Measurements from ENCODE around the gene FADS1. TPM values are rescaled to one million over a fixed set of nuclear protein-coding genes. Genes with fewer than 3 reads are reported as not detected.

The FADS1 gene
- total RNA-seq, 2 donors from 2014 or later: 3.2 to 5.1 TPM

GRCh38 chr11:61782841-61783240 is 34.0 kb downstream of the FADS1 start:
- intact Hi-C loops (cut with DNase I, micrococcal nuclease): no loop called here

GRCh38 chr11:61782299-61782698 is 34.5 kb downstream of the FADS1 start:
- DNase-seq: no peak
- intact Hi-C loops (cut with DNase I, micrococcal nuclease): no loop called here

More at GRCh38 chr11:61782841-61783240, 34.0 kb downstream of the FADS1 start:
- ATAC-seq: no peak
- no peak for DNase-seq

DNA sequence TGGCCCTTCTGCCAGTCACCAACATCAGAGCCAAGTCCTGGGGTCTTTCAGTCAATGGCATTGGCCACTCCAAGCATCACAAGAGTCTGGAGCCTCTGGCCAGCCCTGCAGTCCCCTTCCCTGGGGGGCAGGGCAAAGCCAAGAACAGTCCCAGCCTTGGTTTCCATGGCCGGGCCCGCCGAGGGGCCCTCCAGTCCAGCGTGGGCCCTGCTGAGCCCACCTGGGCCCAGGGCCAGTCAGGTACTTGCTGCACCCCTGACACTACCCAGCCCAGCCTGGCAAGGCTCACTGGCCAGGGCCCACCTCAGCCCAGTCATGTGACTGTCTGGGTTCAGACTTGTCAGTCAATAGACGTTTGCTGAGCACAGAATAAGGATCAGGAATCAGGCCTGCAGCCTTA is 35.2 kb downstream of the FADS1 start:
- DNase-seq (no peak), ATAC-seq (no peak)
- intact Hi-C loops (cut with DNase I, micrococcal nuclease): no loop called here

More at GRCh38 chr11:61782299-61782698, 34.5 kb downstream of the FADS1 start:
- no peak for ATAC-seq

DNA sequence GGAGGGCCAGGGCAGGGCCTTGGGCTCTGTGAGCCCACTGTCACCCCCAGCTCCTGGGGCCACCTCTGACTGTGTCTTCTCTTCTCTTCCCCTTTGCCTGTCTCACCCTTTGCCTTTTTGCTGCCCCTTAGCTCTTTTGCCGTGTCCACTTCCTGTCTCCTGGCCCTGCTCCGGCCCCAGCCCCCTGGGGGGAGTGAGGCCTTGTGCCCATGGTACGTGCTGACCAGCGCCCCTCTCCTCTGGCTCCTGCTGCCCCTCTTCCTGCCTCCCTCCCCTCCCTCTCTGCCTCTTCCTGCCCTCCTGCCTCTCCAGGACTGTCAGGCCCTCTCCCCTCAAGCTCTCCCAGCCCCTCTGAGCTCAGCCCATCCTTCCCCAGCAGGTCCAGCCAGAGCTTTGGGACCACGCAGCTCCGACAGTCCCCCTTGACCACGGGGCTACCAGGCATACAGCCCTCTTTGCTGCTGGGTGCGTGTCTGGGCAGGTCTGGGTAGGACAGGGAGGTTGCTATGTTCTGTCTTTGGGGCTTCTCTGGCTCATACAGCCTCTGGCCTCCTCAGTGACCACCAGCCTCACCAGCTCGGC is 36.1 kb downstream of the FADS1 start:
- ATAC-seq: no peak
- intact Hi-C loops (cut with DNase I, micrococcal nuclease): no loop called here
- no peak for DNase-seq

DNA sequence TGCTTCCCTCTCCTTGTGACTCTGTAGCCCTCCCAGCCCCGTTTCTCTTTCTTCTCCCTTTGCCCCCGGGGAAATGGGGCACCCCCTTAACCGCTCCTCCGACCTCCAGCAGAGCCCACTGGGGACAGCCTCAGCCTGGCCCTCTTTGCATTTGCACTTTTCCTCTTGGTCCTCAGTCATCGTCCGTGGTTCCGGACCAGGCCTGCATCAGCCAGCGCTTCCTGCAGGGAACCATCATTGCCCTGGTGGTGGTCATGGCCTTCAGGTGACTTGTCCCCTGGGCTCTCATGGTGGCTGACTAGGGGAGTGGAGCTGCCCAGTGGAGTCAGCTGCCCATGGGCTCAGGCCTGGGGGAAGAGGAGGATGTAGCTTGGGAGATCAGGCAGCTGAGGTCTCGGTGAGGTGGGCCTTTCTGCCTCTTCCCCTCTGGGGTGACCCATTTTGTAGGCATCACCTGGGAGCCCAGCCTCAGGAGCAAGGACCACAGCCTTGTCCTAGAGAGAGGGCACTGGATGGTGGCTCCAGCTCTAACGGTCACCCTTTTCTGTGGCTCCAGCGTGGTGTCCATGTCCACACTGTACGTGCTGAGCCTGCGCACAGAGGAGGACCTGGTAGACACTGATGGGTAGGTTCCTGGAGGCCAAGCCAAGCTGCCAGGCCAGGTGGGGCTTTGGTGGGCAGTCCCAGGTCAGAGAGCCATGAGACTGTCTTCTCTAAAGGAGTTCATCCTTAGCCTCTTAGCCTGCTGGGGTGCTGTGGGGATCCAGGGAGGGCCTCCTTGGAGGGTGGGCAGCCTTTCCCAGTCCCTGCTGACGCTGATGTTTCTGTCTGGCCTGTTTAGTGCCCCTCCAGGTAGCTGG is 36.9 kb downstream of the FADS1 start:
- intact Hi-C loops (cut with DNase I, micrococcal nuclease): no loop called here
- DNase-seq (no peak), ATAC-seq (no peak)

DNA sequence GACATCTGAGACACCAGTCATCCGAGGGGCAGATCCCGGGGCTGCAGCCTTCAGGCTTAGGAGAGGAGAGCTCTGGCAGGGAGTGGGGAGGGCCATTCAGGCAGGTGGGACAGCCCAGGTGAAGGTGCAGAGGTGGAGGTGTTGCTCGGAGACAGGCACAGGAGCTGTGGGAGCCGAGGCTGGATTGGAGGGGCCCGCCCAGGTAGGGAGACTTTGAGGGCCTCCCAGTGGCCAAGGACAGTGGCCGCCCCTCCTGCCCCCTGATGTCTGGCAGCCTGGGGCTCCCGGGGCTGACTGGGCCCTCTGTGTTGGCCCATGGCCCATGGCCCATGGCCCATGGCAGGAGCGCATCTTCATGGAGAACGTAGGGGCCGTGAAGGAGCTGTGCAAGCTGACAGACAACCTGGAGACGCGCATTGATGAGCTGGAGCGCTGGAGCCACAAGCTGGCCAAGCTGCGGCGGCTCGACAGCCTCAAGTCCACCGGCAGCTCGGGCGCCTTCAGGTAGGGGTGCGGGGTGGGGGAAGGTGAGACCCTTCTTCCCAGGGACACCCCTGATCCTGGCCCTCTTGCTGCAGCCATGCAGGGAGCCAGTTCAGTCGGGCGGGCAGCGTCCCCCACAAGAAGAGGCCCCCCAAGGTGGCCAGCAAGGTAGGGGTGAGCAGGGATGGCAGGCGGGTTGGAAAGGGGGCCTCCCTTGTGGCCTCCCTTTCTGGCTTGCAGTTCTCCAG is 37.7 kb downstream of the FADS1 start:
- no peak for DNase-seq
- intact Hi-C loops (cut with DNase I, micrococcal nuclease): no loop called here
- no peak for ATAC-seq

DNA sequence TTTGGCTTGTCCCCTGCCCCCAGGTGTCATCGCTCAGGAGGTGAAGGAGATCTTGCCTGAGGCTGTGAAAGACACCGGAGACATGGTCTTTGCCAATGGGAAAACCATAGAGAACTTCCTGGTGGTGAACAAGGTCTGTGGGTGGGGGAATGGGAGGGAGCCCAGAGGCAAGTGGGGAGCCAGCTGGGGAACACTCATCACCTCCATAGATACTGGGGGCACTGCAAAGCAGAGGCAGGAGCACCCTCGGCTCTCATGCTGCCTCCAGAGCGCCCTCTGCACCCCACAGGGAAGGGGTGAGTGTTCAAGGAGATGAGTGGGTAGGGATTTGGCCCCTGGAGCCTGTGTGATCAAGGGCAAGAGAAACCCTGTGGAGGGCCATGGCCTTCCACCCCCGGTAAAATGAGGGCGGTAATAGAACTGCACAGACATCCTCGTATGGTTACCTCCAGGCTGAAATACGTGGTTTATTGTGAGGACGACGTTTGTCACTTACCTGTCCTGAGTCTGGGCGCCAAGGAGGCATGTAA is 38.4 kb downstream of the FADS1 start:
- ATAC-seq: no peak
- intact Hi-C loops (cut with DNase I, micrococcal nuclease): no loop called here
- no peak for DNase-seq

DNA sequence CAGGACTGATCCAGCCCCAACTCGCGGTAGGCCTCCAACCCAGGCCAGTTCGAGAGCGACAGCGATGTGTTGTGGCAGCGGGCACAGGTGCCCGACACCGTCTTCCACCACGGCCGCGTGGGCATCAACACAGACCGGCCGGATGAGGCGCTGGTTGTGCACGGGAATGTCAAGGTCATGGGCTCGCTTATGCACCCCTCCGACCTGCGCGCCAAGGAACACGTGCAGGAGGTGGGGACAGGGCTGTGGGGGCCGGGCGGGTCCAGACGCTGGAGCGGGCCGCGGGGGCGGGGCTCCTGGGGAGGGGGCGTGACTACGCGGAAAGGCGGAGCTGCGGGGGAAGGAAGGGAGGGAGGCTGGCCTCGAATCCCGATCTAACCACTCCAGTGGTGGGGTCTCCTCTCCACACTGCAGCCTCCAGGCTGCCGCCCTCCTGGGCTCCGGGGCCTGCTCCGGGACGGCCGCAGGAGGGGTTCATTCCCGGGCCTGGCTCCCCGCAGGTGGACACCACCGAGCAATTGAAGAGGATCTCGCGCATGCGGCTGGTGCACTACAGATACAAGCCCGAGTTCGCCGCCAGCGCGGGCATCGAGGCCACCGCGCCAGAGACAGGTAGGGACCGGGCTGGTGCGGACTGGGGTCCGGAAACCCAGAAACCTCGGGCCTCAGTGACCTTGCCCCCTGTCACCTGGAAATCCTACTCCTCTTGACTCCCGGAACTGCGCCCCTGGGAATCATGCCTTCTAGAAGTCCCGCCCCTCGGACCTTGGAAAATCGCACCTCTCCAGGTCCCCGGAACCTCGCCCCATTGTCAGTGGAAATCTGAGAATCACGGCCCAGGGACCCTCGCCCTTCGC is 39.3 kb downstream of the FADS1 start:
- peak in 1 of 2 donors; percentile 47 for DNase-seq
- ATAC-seq: peak; percentile 44
- intact Hi-C loops (cut with DNase I, micrococcal nuclease): no loop called here

GRCh38 chr11:61776561-61777075 is 40.2 kb downstream of the FADS1 start:
- DNase-seq: peak; percentile 54 to 79
- intact Hi-C loops (cut with DNase I, micrococcal nuclease): no loop called here

DNA sequence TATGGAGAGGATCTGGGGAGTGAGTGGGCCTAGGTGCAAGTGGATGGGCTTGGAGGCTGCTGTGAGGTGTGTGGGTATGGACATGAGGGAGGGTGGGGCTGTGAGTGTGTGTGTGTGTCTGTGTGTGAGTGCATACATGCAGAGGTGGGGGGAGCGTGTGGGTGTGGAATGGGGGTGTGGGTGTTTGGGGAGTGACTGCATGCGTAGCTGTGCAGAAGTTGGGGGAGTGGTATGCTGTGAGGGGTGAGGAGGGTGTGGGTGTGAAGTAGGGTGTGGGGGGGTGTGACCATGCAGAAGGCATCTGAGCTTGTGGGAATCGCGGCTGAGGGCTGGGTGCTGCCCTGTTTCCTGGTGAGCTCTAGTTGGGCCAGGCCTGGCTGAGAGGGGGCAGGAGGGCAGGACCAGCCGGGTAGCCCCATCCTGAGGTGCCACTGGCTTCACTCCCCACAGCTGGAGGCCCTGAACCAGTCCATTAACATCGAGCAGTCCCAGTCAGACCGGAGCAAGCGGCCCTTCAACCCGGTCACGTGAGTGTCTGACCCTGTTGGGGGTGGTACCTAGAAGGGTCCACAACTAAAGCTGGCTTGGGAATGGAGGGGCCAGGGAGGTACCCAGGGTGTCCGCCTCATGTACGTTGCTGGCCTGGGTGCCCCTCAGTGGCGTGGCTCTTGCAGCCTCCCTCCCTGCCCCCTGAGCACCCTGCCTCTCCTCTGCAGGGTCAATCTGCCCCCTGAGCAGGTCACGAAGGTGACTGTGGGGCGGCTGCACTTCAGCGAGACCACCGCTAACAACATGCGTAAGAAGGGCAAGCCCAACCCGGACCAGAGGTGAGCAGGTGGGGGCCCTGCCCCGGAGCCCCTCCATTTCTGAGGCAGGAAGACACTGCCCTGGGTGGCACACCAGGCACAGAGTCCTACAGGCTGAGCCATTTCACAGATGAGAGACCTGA is 40.9 kb downstream of the FADS1 start:
- intact Hi-C loops (cut with DNase I, micrococcal nuclease): no loop called here
- peak; percentile 25 for ATAC-seq

More at GRCh38 chr11:61776561-61777075, 40.2 kb downstream of the FADS1 start:
- peak; percentile 73 for ATAC-seq

GRCh38 chr11:61775106-61775505 is 41.7 kb downstream of the FADS1 start:
- DNase-seq: no peak
- intact Hi-C loops (cut with DNase I, micrococcal nuclease): no loop called here
- ATAC-seq: no peak

More for the DNA sequence above, 40.9 kb downstream of the FADS1 start:
- no peak for DNase-seq

DNA sequence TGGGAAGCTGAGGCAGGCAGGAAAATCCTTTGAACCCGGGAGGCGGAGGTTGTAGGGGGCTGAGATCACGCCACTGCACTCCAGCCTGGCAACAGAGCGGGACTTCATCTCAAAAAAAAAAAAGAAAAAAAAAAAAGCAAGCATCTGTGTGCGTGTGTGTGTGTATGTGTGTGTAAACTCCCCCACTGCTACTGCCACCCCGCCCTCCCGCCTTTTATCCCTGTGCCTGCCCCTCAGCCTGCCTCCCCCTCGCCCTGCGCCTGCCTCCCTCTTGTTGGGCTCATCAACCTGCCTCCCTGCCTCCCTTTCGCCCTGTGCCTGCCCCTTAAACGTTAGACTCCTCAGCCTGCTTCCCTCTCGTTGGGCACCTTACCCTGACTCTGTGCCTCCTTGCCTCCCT is 42.4 kb downstream of the FADS1 start:
- no peak for DNase-seq
- no peak for ATAC-seq
- intact Hi-C loops (cut with DNase I, micrococcal nuclease): no loop called here

DNA sequence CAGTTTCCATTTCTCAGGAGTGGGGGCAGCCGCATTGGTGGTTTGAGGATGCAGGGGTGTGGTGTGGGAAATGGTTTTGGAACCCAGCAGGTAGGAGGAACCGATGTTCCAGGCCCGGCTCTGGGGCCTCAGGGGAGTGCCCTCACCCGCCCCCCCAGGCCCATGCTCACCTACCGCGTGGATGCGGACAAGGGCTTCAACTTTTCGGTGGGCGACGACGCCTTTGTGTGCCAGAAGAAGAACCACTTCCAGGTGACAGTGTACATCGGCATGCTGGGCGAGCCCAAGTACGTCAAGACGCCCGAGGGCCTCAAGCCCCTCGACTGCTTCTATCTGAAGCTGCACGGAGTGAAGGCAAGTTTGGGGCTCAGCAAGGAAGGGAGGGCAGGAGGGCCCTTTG is 43.0 kb downstream of the FADS1 start:
- intact Hi-C loops (cut with DNase I, micrococcal nuclease): no loop called here
- DNase-seq: no peak
- no peak for ATAC-seq

DNA sequence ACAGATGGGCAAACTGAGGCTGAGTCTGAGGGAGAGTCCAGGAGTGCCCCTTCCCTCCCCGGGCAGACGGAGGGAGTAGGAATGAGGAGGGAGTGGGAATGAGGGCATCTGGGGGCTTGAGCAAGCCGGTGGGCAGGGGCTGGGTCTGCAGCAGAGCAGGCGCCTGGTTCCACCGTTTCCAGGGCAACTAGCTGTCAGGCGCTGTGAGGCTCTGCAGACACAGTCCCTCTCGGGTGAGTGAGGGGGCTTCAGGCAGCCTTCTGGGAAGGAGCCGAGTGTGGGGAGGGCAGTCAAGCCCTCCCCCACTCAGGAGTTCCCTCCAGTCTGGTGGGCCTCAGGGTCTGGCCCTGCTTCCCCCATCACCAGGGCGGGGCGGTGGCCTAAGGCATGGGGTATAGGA is 43.4 kb downstream of the FADS1 start:
- DNase-seq (no peak), ATAC-seq (no peak)
- intact Hi-C loops (cut with DNase I, micrococcal nuclease): no loop called here

DNA sequence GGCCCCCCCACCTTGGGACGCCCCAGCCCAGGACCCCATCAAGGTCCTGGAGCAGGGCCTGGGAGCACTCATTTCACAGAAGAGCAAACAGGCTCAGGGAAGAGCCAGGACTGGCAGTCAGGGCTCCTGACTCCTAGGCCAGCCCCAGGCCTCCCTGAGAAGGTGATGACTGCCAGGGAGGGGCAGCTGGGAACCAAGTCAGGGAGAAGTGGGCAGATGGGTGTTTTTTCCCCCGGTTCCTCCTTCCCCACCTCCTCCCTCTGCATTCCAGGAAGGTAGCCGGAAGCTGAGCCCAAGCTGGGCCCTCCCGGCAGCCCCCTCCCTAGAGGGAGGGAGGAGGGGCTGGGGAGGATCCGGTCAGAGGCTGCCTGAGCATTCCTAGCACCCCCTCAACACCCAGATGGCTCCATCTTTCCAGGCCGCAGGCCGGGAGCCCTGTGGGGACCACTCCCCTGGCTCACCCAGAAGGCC is 44.8 kb downstream of the FADS1 start:
- ATAC-seq (no peak), DNase-seq (no peak)
- intact Hi-C loops (cut with DNase I, micrococcal nuclease): no loop called here

DNA sequence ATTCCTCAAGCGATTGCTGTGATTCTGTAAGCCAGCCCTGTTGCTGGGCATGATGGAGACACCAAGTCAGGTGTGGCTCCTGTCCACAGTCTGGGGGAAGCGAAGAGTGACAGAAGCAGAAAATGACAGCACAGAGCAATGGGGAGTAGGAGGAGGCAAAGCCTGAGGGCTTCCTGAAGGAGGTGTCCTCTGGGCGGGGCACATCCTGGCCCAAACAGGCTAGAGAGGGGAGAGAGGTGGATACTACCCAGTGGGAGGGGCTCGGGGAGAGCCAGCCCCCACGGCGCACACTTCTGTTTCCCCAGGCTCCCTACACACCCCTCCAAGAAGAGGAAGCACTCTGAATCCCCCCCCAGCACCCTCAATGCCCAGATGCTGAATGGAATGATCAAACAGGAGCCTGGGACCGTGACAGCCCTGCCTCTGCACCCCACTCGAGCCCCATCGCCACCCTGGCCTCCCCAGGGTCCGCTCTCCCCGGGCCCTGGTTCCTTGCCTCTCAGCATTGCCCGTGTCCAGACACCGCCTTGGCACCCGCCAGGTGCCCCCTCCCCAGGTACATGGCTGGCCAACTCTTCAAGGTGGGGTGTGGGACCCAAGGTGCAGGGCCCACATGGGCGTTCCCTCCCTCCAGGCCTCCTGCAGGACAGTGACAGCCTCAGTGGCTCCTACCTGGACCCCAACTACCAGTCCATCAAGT is 45.5 kb downstream of the FADS1 start:
- ATAC-seq (no peak), DNase-seq (no peak)
- intact Hi-C loops (cut with DNase I, micrococcal nuclease): no loop called here

Measured in left colon (tissue), 2 donors.